K562 (cell line): ENCODE data around the gene CEMIP.

Experiments used
- ETV6 ChIP-seq, 3 experiments: fragments of 150-350 bp in 1 of 3; sonication (generic) in 1 of 3; formaldehyde crosslinking in 1 of 3; IDR thresholded peaks; 2 replicates each; pipeline versions ENCODE4 v1.6.1 to v1.8.0; 2014 to 2022; ENCODE audit warnings: borderline replicate concordance in 2 of 3, low read depth in 2 of 3, antibody characterized with exemption in 1 of 3, low read length in 1 of 3, mild to moderate bottlenecking in 1 of 3, missing genetic modification reagents in 1 of 3
- NR2C2 ChIP-seq, 2 experiments: fragments of 200-800 bp in 1 of 2; sonication (Bioruptor generic) in 1 of 2; sonication (generic) in 1 of 2; formaldehyde crosslinking in 1 of 2; IDR thresholded peaks; 2 replicates each; pipeline versions ENCODE4 v1.6.1 to v1.8.0; 2016 to 2022; ENCODE audit warnings: mild to moderate bottlenecking in 1 of 2, missing compliant biosample characterization in 1 of 2, missing genetic modification characterization in 1 of 2, missing genetic modification reagents in 1 of 2
- RUNX1 ChIP-seq: sonication (generic); IDR thresholded peaks from 2 replicates; pipeline ENCODE4 v1.6.1; 2016; ENCODE audit warnings: antibody characterized with exemption, low read depth
- SMAD4 ChIP-seq: fragments of 250-450 bp; sonication (Bioruptor Pico); conservative IDR thresholded peaks from 2 replicates; pipeline ENCODE4 v1.8.0; 2021; ENCODE audit warnings: inconsistent platforms, mild to moderate bottlenecking, moderate library complexity
- YY1 ChIP-seq, 3 experiments: IDR thresholded peaks; 2 replicates each; pipeline ENCODE4 v1.6.1; 2011; ENCODE audit warnings: low read length in 2 of 3, mild to moderate bottlenecking in 2 of 3, moderate library complexity in 2 of 3, borderline replicate concordance in 1 of 3, control low read depth in 1 of 3, low read depth in 1 of 3; ENCODE audit not compliant: insufficient read depth in 3 of 3, insufficient replicate concordance in 2 of 3, control insufficient read depth in 1 of 3, insufficient read length in 1 of 3; ENCODE audit errors: extremely low read depth in 1 of 3
- ZZZ3 ChIP-seq: fragments of 450-650 bp; IDR thresholded peaks from 2 replicates; pipeline ENCODE4 v1.6.1; 2016; ENCODE audit warnings: antibody characterized with exemption, mild to moderate bottlenecking, moderate library complexity
- TF ChIP-seq, protein P1 (sequence below): sonication (generic); formaldehyde crosslinking; IDR thresholded peaks from 2 replicates; pipeline ENCODE4 v1.8.1; 2023; ENCODE audit warnings: mild to moderate bottlenecking, missing genetic modification reagents
- TF ChIP-seq, protein P2 (sequence below): sonication (generic); formaldehyde crosslinking; IDR thresholded peaks from 2 replicates; pipeline ENCODE4 v1.8.0; 2023; ENCODE audit warnings: mild to moderate bottlenecking, missing genetic modification reagents

DNA sequence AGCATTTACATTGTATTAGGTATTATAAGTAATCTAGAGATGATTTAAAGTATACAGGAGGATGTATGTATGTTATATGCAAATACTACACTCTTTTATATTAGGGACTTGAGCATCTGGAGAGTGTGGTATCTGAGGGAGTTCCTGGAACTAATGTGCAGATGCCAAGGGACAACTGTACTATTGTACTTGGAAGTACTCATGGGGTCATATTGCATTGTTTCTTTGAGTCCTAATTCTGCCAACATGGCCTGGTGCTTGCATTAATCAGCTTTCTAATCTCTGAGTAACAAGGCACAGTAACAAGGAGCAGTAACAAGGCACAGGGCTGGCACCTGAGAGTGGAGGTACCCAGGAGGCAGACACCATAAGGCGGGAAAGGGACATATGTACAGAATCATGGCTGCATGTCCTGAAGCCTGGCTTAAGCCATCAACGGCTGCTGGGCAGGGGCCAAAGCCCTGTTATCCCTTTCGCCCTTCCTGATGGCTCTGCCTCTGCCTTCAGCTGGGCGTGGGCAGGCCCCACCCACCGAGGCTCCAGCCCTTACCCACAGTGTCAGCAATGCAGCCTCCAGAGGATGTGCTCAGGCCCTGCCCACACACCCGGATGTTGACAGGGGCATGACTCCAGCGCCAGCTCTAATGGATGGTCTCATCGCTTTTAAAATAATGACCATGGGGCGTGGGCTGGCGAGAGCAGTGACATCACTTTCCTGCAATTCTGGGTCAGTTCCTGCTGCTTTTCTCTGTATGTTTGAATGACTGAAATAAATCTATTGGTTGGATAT, 22.9 kb downstream of the CEMIP start:
- no peak for TF ChIP-seq NR2C2 (CRISPR knock-in tag; IDR thresholded peaks at IDR 0.05)
- no peak for TF ChIP-seq NR2C2 (tag; IDR thresholded peaks at IDR 0.05)
- TF ChIP-seq SMAD4 (CRISPR knock-in tag), result no peak
- no peak for TF ChIP-seq ETV6 (IDR thresholded peaks at IDR 0.05; ENCODE audit: borderline replicate concordance in 1 of 2, low read depth in 2 of 2, low read length in 1 of 2)
- TF ChIP-seq ETV6 (CRISPR knock-in tag; IDR thresholded peaks at IDR 0.05; ENCODE audit: borderline replicate concordance), result no peak
- TF ChIP-seq ZZZ3, result no peak
- TF ChIP-seq, protein P1, sequence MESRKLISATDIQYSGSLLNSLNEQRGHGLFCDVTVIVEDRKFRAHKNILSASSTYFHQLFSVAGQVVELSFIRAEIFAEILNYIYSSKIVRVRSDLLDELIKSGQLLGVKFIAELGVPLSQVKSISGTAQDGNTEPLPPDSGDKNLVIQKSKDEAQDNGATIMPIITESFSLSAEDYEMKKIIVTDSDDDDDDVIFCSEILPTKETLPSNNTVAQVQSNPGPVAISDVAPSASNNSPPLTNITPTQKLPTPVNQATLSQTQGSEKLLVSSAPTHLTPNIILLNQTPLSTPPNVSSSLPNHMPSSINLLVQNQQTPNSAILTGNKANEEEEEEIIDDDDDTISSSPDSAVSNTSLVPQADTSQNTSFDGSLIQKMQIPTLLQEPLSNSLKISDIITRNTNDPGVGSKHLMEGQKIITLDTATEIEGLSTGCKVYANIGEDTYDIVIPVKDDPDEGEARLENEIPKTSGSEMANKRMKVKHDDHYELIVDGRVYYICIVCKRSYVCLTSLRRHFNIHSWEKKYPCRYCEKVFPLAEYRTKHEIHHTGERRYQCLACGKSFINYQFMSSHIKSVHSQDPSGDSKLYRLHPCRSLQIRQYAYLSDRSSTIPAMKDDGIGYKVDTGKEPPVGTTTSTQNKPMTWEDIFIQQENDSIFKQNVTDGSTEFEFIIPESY (CRISPR knock-in tag), result no peak
- no peak for TF ChIP-seq YY1 (IDR thresholded peaks at IDR 0.05; ENCODE audit: borderline replicate concordance in 1 of 3, control insufficient read depth in 1 of 3, extremely low read depth in 1 of 3, insufficient read depth in 3 of 3, insufficient read length in 1 of 3, insufficient replicate concordance in 2 of 3, low read depth in 1 of 3, low read length in 2 of 3)
- TF ChIP-seq, protein P2, sequence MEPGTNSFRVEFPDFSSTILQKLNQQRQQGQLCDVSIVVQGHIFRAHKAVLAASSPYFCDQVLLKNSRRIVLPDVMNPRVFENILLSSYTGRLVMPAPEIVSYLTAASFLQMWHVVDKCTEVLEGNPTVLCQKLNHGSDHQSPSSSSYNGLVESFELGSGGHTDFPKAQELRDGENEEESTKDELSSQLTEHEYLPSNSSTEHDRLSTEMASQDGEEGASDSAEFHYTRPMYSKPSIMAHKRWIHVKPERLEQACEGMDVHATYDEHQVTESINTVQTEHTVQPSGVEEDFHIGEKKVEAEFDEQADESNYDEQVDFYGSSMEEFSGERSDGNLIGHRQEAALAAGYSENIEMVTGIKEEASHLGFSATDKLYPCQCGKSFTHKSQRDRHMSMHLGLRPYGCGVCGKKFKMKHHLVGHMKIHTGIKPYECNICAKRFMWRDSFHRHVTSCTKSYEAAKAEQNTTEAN (CRISPR knock-in tag), result no peak
- TF ChIP-seq RUNX1, result no peak
